ENCODE data around the gene REG4. TPM values are rescaled to one million over a fixed set of nuclear protein-coding genes. Genes with fewer than 3 reads are reported as not detected.

REG4 gene
- polyA plus RNA-seq, 1 donor from 2014 or later, result not detected

GRCh38 chr1:119827010-119827409 is 15.8 kb upstream of the REG4 start:
- Histone ChIP-seq H3K9ac (ENCODE audit: low read length) (no peak overlapping the region), H2AFZ (ENCODE audit: low read depth, low read length) (no peak overlapping the region), H3K4me2 (ENCODE audit: low read length) (no peak overlapping the region), H3K36me3 (ENCODE audit: insufficient read depth, low read length) (no peaks in the 10 kb centered on the region), H3K79me2 (replicated peaks; ENCODE audit: insufficient read depth, low read length) (no peaks in the 10 kb centered on the region), H3K9me2 (ENCODE audit: insufficient read depth, low read length) (no peaks in the 10 kb centered on the region), H3F3A (ENCODE audit: insufficient read depth, low read length, poor library complexity, severe bottlenecking) (no peaks in the 10 kb centered on the region), H3K27me3 (ENCODE audit: insufficient read depth, low read depth, low read length) (no peaks in the 10 kb centered on the region), H4K20me1 (ENCODE audit: insufficient read depth) (no peaks in the 10 kb centered on the region), H3K27ac (ENCODE audit: low read length) (no peak overlapping the region), H3K4me3 (ENCODE audit: low read length) (no peak overlapping the region), H3K9me3 (ENCODE audit: low read length) (no peaks in the 10 kb centered on the region)
- TF ChIP-seq MXI1 (conservative IDR thresholded peaks at IDR 0.05; ENCODE audit: poor library complexity, severe bottlenecking), result no peak
- no peak for TF ChIP-seq EZH2 (IDR thresholded peaks at IDR 0.05; ENCODE audit: borderline replicate concordance, insufficient read depth, low read length, poor library complexity, severe bottlenecking)
- no peak for TF ChIP-seq REST (IDR thresholded peaks at IDR 0.05; ENCODE audit: borderline replicate concordance)
- TF ChIP-seq EP300 (conservative IDR thresholded peaks at IDR 0.05; ENCODE audit: poor library complexity, severe bottlenecking), result no peak
- TF ChIP-seq TAF1 (IDR thresholded peaks at IDR 0.05; ENCODE audit: low read depth), result no peak
- TF ChIP-seq RAD21 (conservative IDR thresholded peaks at IDR 0.05), result no peak
- TF ChIP-seq SMC3 (conservative IDR thresholded peaks at IDR 0.05; ENCODE audit: poor library complexity), result no peak
- no peak for TF ChIP-seq CTCF (IDR thresholded peaks at IDR 0.05; ENCODE audit: poor library complexity, severe bottlenecking)

- no peaks in the 10 kb centered on the region for H3K27me3 ChIP-seq (ENCODE audit: insufficient read depth, low read depth, low read length)
- no peaks in the 10 kb centered on the region for H4K20me1 ChIP-seq (ENCODE audit: insufficient read depth)
- H3K9me3 ChIP-seq (ENCODE audit: low read length), result no peaks in the 10 kb centered on the region
- TF ChIP-seq EP300 (conservative IDR thresholded peaks at IDR 0.05; ENCODE audit: poor library complexity, severe bottlenecking), result no peak
- TF ChIP-seq SMC3 (conservative IDR thresholded peaks at IDR 0.05; ENCODE audit: poor library complexity), result no peak
- TF ChIP-seq MXI1 (conservative IDR thresholded peaks at IDR 0.05; ENCODE audit: poor library complexity, severe bottlenecking), result no peak
- TF ChIP-seq POLR2AphosphoS5 (IDR thresholded peaks at IDR 0.05), result no peak
- no peak overlapping the region for H3K4me2 ChIP-seq (ENCODE audit: low read length)
- no peaks in the 10 kb centered on the region for H3K36me3 ChIP-seq (ENCODE audit: insufficient read depth, low read length)
- no peak overlapping the region for H2AFZ ChIP-seq (ENCODE audit: low read depth, low read length)
- no peak overlapping the region for H3K27ac ChIP-seq (ENCODE audit: low read length)
- no peak overlapping the region for H3K4me3 ChIP-seq (ENCODE audit: low read length)
- no peaks in the 10 kb centered on the region for H3K79me2 ChIP-seq (replicated peaks; ENCODE audit: insufficient read depth, low read length)
- no peaks in the 10 kb centered on the region for H3K9me2 ChIP-seq (ENCODE audit: insufficient read depth, low read length)
- H3K9ac ChIP-seq (ENCODE audit: low read length), result no peak overlapping the region
- H3F3A ChIP-seq (ENCODE audit: insufficient read depth, low read length, poor library complexity, severe bottlenecking), result no peaks in the 10 kb centered on the region
These were observed 11.1 kb upstream of the REG4 start for GRCh38 chr1:119822406-119822805.

GRCh38 chr1:119818181-119818580 is 6.9 kb upstream of the REG4 start:
- no peaks in the 10 kb centered on the region for H3K9me3 ChIP-seq (ENCODE audit: low read length)
- H3K4me3 ChIP-seq (ENCODE audit: low read length), result no peak overlapping the region
- H3K27me3 ChIP-seq (ENCODE audit: insufficient read depth, low read depth, low read length), result no peaks in the 10 kb centered on the region
- no peak for TF ChIP-seq REST (IDR thresholded peaks at IDR 0.05; ENCODE audit: borderline replicate concordance)
- no peak for TF ChIP-seq SMC3 (conservative IDR thresholded peaks at IDR 0.05; ENCODE audit: poor library complexity)
- no peak for TF ChIP-seq POLR2AphosphoS5 (IDR thresholded peaks at IDR 0.05)
- no peak for TF ChIP-seq MXI1 (conservative IDR thresholded peaks at IDR 0.05; ENCODE audit: poor library complexity, severe bottlenecking)
- TF ChIP-seq CTCF (IDR thresholded peaks at IDR 0.05; ENCODE audit: poor library complexity, severe bottlenecking), result no peak
- no peak for TF ChIP-seq EP300 (conservative IDR thresholded peaks at IDR 0.05; ENCODE audit: poor library complexity, severe bottlenecking)
- no peak for TF ChIP-seq RAD21 (conservative IDR thresholded peaks at IDR 0.05)
- no peak for TF ChIP-seq TAF1 (IDR thresholded peaks at IDR 0.05; ENCODE audit: low read depth)
- TF ChIP-seq EZH2 (IDR thresholded peaks at IDR 0.05; ENCODE audit: borderline replicate concordance, insufficient read depth, low read length, poor library complexity, severe bottlenecking), result no peak
- no peak overlapping the region for H3K27ac ChIP-seq (ENCODE audit: low read length)
- no peaks in the 10 kb centered on the region for H3K36me3 ChIP-seq (ENCODE audit: insufficient read depth, low read length)
- no peaks in the 10 kb centered on the region for H3K9me2 ChIP-seq (ENCODE audit: insufficient read depth, low read length)
- no peaks in the 10 kb centered on the region for H4K20me1 ChIP-seq (ENCODE audit: insufficient read depth)
- H3K9ac ChIP-seq (ENCODE audit: low read length), result no peak overlapping the region
- H3K4me2 ChIP-seq (ENCODE audit: low read length), result no peak overlapping the region
- no peaks in the 10 kb centered on the region for H3F3A ChIP-seq (ENCODE audit: insufficient read depth, low read length, poor library complexity, severe bottlenecking)
- no peaks in the 10 kb centered on the region for H3K79me2 ChIP-seq (replicated peaks; ENCODE audit: insufficient read depth, low read length)
- H2AFZ ChIP-seq (ENCODE audit: low read depth, low read length), result no peak overlapping the region
